Measurements from ENCODE around the gene OSBPL9. TPM values are rescaled to one million over a fixed set of nuclear protein-coding genes. Genes with fewer than 3 reads are reported as not detected.
"Not testable (repeated sequence)": the region's sequence is repeated elsewhere in the genome, so short reads cannot be mapped to it uniquely, and the experiment has no call there.

The OSBPL9 gene
- total RNA-seq, 1 experiment from 2014 or later = 52.6 TPM

- CTCF ChIA-PET; POLR2A ChIA-PET; RAD21 ChIA-PET (ENCODE audit: low non-redundant PET in 1 of 2, low total read pairs in 2 of 2, uncharacterized antibody in 2 of 2, unreplicated experiment in 2 of 2); H3K9me2 ChIP-seq (ENCODE audit: insufficient read depth); H2AFZ ChIP-seq (ENCODE audit: low read depth, low read length, poor library complexity, severe bottlenecking); H3K9me3 ChIP-seq (ENCODE audit: control insufficient read depth in 1 of 2, insufficient read depth in 1 of 2, low read depth in 1 of 2, low read length in 2 of 2); H3K79me2 ChIP-seq (ENCODE audit: insufficient read depth, low read length); H3K36me3 ChIP-seq (ENCODE audit: control insufficient read depth in 1 of 2, insufficient read depth in 2 of 2, low read length in 2 of 2); H4K20me1 ChIP-seq (ENCODE audit: insufficient read depth); H3K4me2 ChIP-seq (ENCODE audit: low read length); DNase-seq (ENCODE audit: low read depth, low spot score); BruUV-seq (replicated peaks); H3K27me3 ChIP-seq (ENCODE audit: insufficient read depth, low read length); H3K27ac ChIP-seq (ENCODE audit: low read depth, low read length); ATAC-seq; H3K9ac ChIP-seq (ENCODE audit: low read length); intact Hi-C loops (cut with micrococcal nuclease); H3K4me3 ChIP-seq (replicated peaks in 1 of 2; ENCODE audit: low read depth in 1 of 2, low read length in 2 of 2); H3K4me1 ChIP-seq (ENCODE audit: control insufficient read depth in 1 of 2, insufficient read depth in 2 of 2, low read length in 2 of 2): not testable (repeated sequence)
These were observed 85.3 kb downstream of the OSBPL9 start for GRCh38 chr1:51702220-51702619.

GRCh38 chr1:51705035-51705434 lies 88.1 kb downstream of the OSBPL9 start:
- DNase-seq (ENCODE audit: low read depth, low spot score) = no peak

More at GRCh38 chr1:51705035-51705434, 88.1 kb downstream of the OSBPL9 start:
- H4K20me1 ChIP-seq (ENCODE audit: insufficient read depth) = no peaks in the 10 kb centered on the region; the same call in 1 of the 2 replicates
- RAD21 ChIA-PET (ENCODE audit: low non-redundant PET in 1 of 2, low total read pairs in 2 of 2, uncharacterized antibody in 2 of 2, unreplicated experiment in 2 of 2) = no interaction called here
- no peaks in the 10 kb centered on the region for H3K27me3 ChIP-seq (ENCODE audit: insufficient read depth, low read length)
- H2AFZ ChIP-seq (ENCODE audit: low read depth, low read length, poor library complexity, severe bottlenecking) = no peak overlapping the region
- no peak overlapping the region for H3K9ac ChIP-seq (ENCODE audit: low read length)
- H3K4me1 ChIP-seq (ENCODE audit: control insufficient read depth in 1 of 2, insufficient read depth in 2 of 2, low read length in 2 of 2) = no peaks in the 10 kb centered on the region
- no peaks in the 10 kb centered on the region for H3K9me2 ChIP-seq (ENCODE audit: insufficient read depth)
- no peaks in the 10 kb centered on the region for H3K36me3 ChIP-seq (ENCODE audit: control insufficient read depth in 1 of 2, insufficient read depth in 2 of 2, low read length in 2 of 2)
- peaks cover 6% of the 10 kb centered on the region for H3K79me2 ChIP-seq (ENCODE audit: insufficient read depth, low read length)
- H3K27ac ChIP-seq (ENCODE audit: low read depth, low read length) = no peak overlapping the region
- intact Hi-C loops (cut with micrococcal nuclease) = no loop called here
- no peak for ATAC-seq
- no peak overlapping the region for H3K4me3 ChIP-seq (replicated peaks in 1 of 2; ENCODE audit: low read depth in 1 of 2, low read length in 2 of 2)
- H3K4me2 ChIP-seq (ENCODE audit: low read length) = no peak overlapping the region
- no TSS peak for BruUV-seq (replicated peaks)
- TF ChIP-seq JUND (IDR thresholded peaks at IDR 0.05) (no peak), CBX3 (IDR thresholded peaks at IDR 0.05; ENCODE audit: low read depth) (no peak)
- H3K9me3 ChIP-seq (ENCODE audit: control insufficient read depth in 1 of 2, insufficient read depth in 1 of 2, low read depth in 1 of 2, low read length in 2 of 2) = no peaks in the 10 kb centered on the region
- POLR2A ChIA-PET = no interaction called here
- CTCF ChIA-PET = no interaction called here
